Activated CD8-positive, alpha-beta T cell treated with anti-CD3 and anti-CD28 coated beads for 36 hours (primary cell): ENCODE measurements around the gene TMEM207. TPM values are rescaled to one million over a fixed set of nuclear protein-coding genes. Genes with fewer than 3 reads are reported as not detected.

Experiments
- ATAC-seq: fragments of 200-7000 bp; cut with Tn5 transposase; one replicate; pipeline ENCODE4 v1.10.0; 2021; ENCODE audit warnings: mild to moderate bottlenecking, moderate library complexity
- CTCF ChIA-PET: fragments of 350-600 bp; sonication (Branson Sonifier 250); formaldehyde crosslinking; loops from one replicate; lab custom pipeline; 2021; ENCODE audit warnings: antibody characterized with exemption; lab: Charles Lee
- POLR2A ChIA-PET: fragments of 350-600 bp; sonication (Branson Sonifier 250); formaldehyde crosslinking; loops from one replicate; lab custom pipeline; 2021; ENCODE audit warnings: antibody characterized with exemption; lab: Charles Lee
- DNase-seq: peaks from one replicate; pipeline ENCODE4 v3.0.0-alpha.2; 2020
- H3K27ac Mint-ChIP-seq: one replicate; pipeline ENCODE4 v1.8.0; 2021; ENCODE audit warnings: mild to moderate bottlenecking, mixed read lengths
- H3K27me3 Mint-ChIP-seq: one replicate; pipeline ENCODE4 v1.8.0; 2021; ENCODE audit warnings: mixed read lengths
- H3K36me3 Mint-ChIP-seq: one replicate; pipeline ENCODE4 v1.8.0; 2021; ENCODE audit warnings: low read depth, mixed read lengths
- H3K4me1 Mint-ChIP-seq: one replicate; pipeline ENCODE4 v1.8.0; 2021; ENCODE audit warnings: low read depth, mixed read lengths
- H3K4me3 Mint-ChIP-seq: one replicate; pipeline ENCODE4 v1.8.0; 2021; ENCODE audit warnings: mild to moderate bottlenecking, moderate library complexity, mixed read lengths
- H3K9me3 Mint-ChIP-seq: one replicate; pipeline ENCODE4 v1.8.0; 2021; ENCODE audit warnings: mixed read lengths
- CTCF ChIP-seq: fragments of 200-600 bp; IDR thresholded peaks from one replicate; pipeline ENCODE4 v1.8.0; 2022; ENCODE audit warnings: antibody characterized with exemption, mild to moderate bottlenecking
- intact Hi-C: fragments of 100-400 bp; cut with micrococcal nuclease; formaldehyde crosslinking; loops from one replicate; pipeline ENCODE4 v1.10.0; 2022
- total RNA-seq, 2 experiments: library from RNA; stranded (reverse); gene quantifications; one replicate each; pipeline ENCODE4 v1.2.3, GENCODE V29; 2021

TMEM207 gene
- total RNA-seq, 2 experiments from 2014 or later: not detected

GRCh38 chr3:190446573-190447279 lies 3.0 kb downstream of the TMEM207 start:
- H3K9me3 Mint-ChIP-seq: no peaks in the 10 kb centered on the region
- POLR2A ChIA-PET: no interaction called here
- intact Hi-C loops: no loop called here

GRCh38 chr3:190444576-190445145 lies 5.0 kb downstream of the TMEM207 start:
- ChIA-PET CTCF (no interaction called here), POLR2A (no interaction called here)
- Mint-ChIP-seq H3K27me3 (peaks cover 9% of the 10 kb centered on the region), H3K4me3 (no peak overlapping the region), H3K27ac (no peak overlapping the region), H3K9me3 (no peaks in the 10 kb centered on the region), H3K4me1 (peaks cover 7% of the 10 kb centered on the region), H3K36me3 (no peaks in the 10 kb centered on the region)
- DNase-seq (no peak), ATAC-seq (no peak)
- no peak for TF ChIP-seq CTCF
- intact Hi-C loops: no loop called here

More at GRCh38 chr3:190446573-190447279, 3.0 kb downstream of the TMEM207 start:
- DNase-seq: no peak
- Mint-ChIP-seq H3K27ac (no peak overlapping the region), H3K36me3 (no peaks in the 10 kb centered on the region), H3K4me3 (no peak overlapping the region), H3K27me3 (peaks cover 6% of the 10 kb centered on the region), H3K4me1 (peaks cover 7% of the 10 kb centered on the region)
- TF ChIP-seq CTCF: no peak
- no peak for ATAC-seq
- CTCF ChIA-PET: no interaction called here

- ATAC-seq (no peak), DNase-seq (no peak)
- ChIA-PET POLR2A (no interaction called here), CTCF (no interaction called here)
- Mint-ChIP-seq H3K4me1 (peaks cover 7% of the 10 kb centered on the region), H3K27ac (no peak overlapping the region), H3K27me3 (peaks cover 10% of the 10 kb centered on the region), H3K9me3 (no peaks in the 10 kb centered on the region), H3K4me3 (no peak overlapping the region), H3K36me3 (no peaks in the 10 kb centered on the region)
- intact Hi-C loops: no loop called here
- TF ChIP-seq CTCF: no peak
These were observed 5.7 kb downstream of the TMEM207 start for GRCh38 chr3:190444006-190444405.

GRCh38 chr3:190443257-190443656 lies 6.4 kb downstream of the TMEM207 start:
- no peak for ATAC-seq
- no peak overlapping the region for H3K27ac Mint-ChIP-seq
- TF ChIP-seq CTCF: no peak
- POLR2A ChIA-PET: no interaction called here
- no peaks in the 10 kb centered on the region for H3K9me3 Mint-ChIP-seq
- intact Hi-C loops: no loop called here
- no peak for DNase-seq
- no peaks in the 10 kb centered on the region for H3K36me3 Mint-ChIP-seq
- H3K27me3 Mint-ChIP-seq: peaks cover 10% of the 10 kb centered on the region
- H3K4me3 Mint-ChIP-seq: no peak overlapping the region
- H3K4me1 Mint-ChIP-seq: peaks cover 7% of the 10 kb centered on the region
- CTCF ChIA-PET: interaction anchor here (0.6 to 1.5 kb wide), 2 partner anchors 19 to 222 kb away, joined by 3 to 4 read pairs; no protein-coding TSS in a partner anchor

- Mint-ChIP-seq H3K4me3 (no peak overlapping the region), H3K4me1 (peaks cover 7% of the 10 kb centered on the region), H3K36me3 (no peaks in the 10 kb centered on the region), H3K27ac (no peak overlapping the region), H3K9me3 (no peaks in the 10 kb centered on the region), H3K27me3 (peaks cover 11% of the 10 kb centered on the region)
- ATAC-seq (no peak), DNase-seq (no peak)
- ChIA-PET CTCF (interaction anchor here (0.7 to 1.5 kb wide), 3 partner anchors 10 to 223 kb away, joined by 3 to 4 read pairs (median 4); no protein-coding TSS in a partner anchor), POLR2A (no interaction called here)
- no peak for TF ChIP-seq CTCF
- intact Hi-C loops: no loop called here
These were observed 7.5 kb downstream of the TMEM207 start for GRCh38 chr3:190442240-190442639.
